ENCODE results near the gene SLC2A11.
"Not testable (repeated sequence)": the region's sequence is repeated elsewhere in the genome, so short reads cannot be mapped to it uniquely, and the experiment has no call there.

The SLC2A11 gene

GRCh38 chr22:23912293-23912903, 54.7 kb downstream of the SLC2A11 start:
- Mint-ChIP-seq H3K4me3 (no peak overlapping the region), H3K4me1 (peaks cover 10% of the 10 kb centered on the region), H3K27ac (ENCODE audit: low read depth) (no peak overlapping the region), H3K36me3 (ENCODE audit: insufficient read depth) (peaks cover under 1% of the 10 kb centered on the region), H3K27me3 (no peaks in the 10 kb centered on the region), H3K9me3 (no peaks in the 10 kb centered on the region)
- no peak for ATAC-seq (replicated peaks; ENCODE audit: extremely low read depth, poor library complexity, severe bottlenecking)
- DNase-seq (ENCODE audit: low spot score in 2 of 2), result no peak

- H3K9me3 Mint-ChIP-seq, result no peaks in the 10 kb centered on the region
- peak overlapping the region; percentile 91 for H3K4me3 Mint-ChIP-seq
- no peak for DNase-seq (ENCODE audit: low spot score in 2 of 2)
- peak overlapping the region; percentile 94 for H3K27ac Mint-ChIP-seq (ENCODE audit: low read depth)
- H3K4me1 Mint-ChIP-seq, result peaks cover 10% of the 10 kb centered on the region
- H3K36me3 Mint-ChIP-seq (ENCODE audit: insufficient read depth), result peaks cover 2% of the 10 kb centered on the region
- no peaks in the 10 kb centered on the region for H3K27me3 Mint-ChIP-seq
- ATAC-seq (replicated peaks; ENCODE audit: extremely low read depth, poor library complexity, severe bottlenecking), result no peak
These were observed 55.6 kb downstream of the SLC2A11 start for GRCh38 chr22:23913306-23913660.

DNA sequence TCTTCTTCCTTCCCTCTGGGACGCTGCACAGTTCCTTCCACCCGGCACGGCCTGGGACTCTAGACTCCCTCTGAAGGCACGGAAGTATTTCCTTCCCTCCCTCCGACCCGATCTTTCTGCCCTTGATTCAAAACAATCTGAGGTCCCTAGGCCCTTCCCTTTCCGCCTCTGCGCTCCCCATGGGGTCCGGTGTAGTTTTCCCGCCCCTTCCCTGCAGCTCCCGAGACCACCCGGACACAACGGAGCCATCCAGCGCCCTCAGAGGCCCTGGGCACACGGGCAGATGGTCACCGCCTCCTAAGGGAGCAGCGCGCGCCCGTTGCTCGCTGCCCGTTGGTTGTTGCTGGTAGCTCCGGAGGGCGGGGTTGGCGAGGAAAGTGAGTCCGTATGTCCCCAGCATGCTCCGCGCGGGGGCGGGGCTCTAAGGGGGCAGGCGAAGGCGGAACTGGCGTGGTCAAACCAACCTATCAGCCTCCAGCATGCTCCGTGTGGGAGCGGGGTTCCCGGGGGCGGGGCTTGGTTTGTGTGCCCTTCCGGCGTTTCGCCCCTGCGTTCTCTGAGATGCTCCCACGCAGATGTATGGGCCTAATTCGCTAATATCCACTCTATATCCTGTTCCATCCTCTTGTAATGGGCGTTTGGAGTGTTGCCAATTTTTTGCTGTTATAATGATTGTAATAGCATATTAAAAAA, 56.1 kb downstream of the SLC2A11 start:
- H3K4me1 Mint-ChIP-seq, result peaks cover 10% of the 10 kb centered on the region
- peak; percentile 88 to 96 for DNase-seq (ENCODE audit: low spot score in 2 of 2)
- no peaks in the 10 kb centered on the region for H3K9me3 Mint-ChIP-seq
- H3K27me3 Mint-ChIP-seq, result no peaks in the 10 kb centered on the region
- H3K27ac Mint-ChIP-seq (ENCODE audit: low read depth), result peak overlapping the region; percentile 94
- H3K36me3 Mint-ChIP-seq (ENCODE audit: insufficient read depth), result peaks cover 2% of the 10 kb centered on the region
- peak overlapping the region; percentile 91 for H3K4me3 Mint-ChIP-seq
- peak; percentile 100 for ATAC-seq (replicated peaks; ENCODE audit: extremely low read depth, poor library complexity, severe bottlenecking)

GRCh38 chr22:23915290-23915689, 57.6 kb downstream of the SLC2A11 start:
- no peak overlapping the region for H3K4me3 Mint-ChIP-seq

DNA sequence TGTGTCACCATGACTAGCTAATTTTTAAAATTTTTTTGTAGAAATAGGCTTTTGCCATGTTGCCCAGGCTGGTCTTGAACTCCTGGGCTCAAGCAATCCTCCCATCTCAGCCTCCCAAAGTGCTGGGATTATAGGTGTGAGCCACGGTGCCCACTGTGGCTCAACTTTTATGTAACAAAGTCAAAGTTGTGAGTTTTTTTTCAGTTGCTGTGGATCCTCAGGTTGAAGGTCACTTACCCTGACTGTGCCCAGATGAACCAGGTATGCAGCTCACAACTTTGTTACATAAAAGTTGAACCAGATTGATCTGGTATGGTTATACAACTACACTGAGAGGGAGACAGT, 62.6 kb downstream of the SLC2A11 start:
- DNase-seq (ENCODE audit: low spot score in 2 of 2); ATAC-seq (replicated peaks; ENCODE audit: extremely low read depth, poor library complexity, severe bottlenecking); H3K9me3 Mint-ChIP-seq; H3K27ac Mint-ChIP-seq (ENCODE audit: low read depth); H3K4me1 Mint-ChIP-seq; H3K27me3 Mint-ChIP-seq; H3K4me3 Mint-ChIP-seq; H3K36me3 Mint-ChIP-seq (ENCODE audit: insufficient read depth): not testable (repeated sequence)

More at GRCh38 chr22:23915290-23915689, 57.6 kb downstream of the SLC2A11 start:
- Mint-ChIP-seq H3K27me3 (no peaks in the 10 kb centered on the region), H3K36me3 (ENCODE audit: insufficient read depth) (peaks cover 2% of the 10 kb centered on the region), H3K27ac (ENCODE audit: low read depth) (no peak overlapping the region), H3K9me3 (no peaks in the 10 kb centered on the region), H3K4me1 (peaks cover 10% of the 10 kb centered on the region)
- DNase-seq (ENCODE audit: low spot score in 2 of 2) (no peak), ATAC-seq (replicated peaks; ENCODE audit: extremely low read depth, poor library complexity, severe bottlenecking) (no peak)

- H3K27me3 Mint-ChIP-seq; H3K27ac Mint-ChIP-seq (ENCODE audit: low read depth); H3K9me3 Mint-ChIP-seq; ATAC-seq (replicated peaks; ENCODE audit: extremely low read depth, poor library complexity, severe bottlenecking); DNase-seq (ENCODE audit: low spot score in 2 of 2); H3K4me1 Mint-ChIP-seq; H3K4me3 Mint-ChIP-seq: not testable (repeated sequence)
- H3K36me3 Mint-ChIP-seq (ENCODE audit: insufficient read depth), result peaks cover 15% of the 10 kb centered on the region
These were observed 64.0 kb downstream of the SLC2A11 start for GRCh38 chr22:23921586-23922201.

- H3K4me3 Mint-ChIP-seq, result no peak overlapping the region
- no peak overlapping the region for H3K27ac Mint-ChIP-seq (ENCODE audit: low read depth)
- DNase-seq (ENCODE audit: low spot score in 2 of 2), result no peak
- H3K4me1 Mint-ChIP-seq, result no peaks in the 10 kb centered on the region
- ATAC-seq (replicated peaks; ENCODE audit: extremely low read depth, poor library complexity, severe bottlenecking), result no peak
- H3K36me3 Mint-ChIP-seq (ENCODE audit: insufficient read depth), result peaks cover 17% of the 10 kb centered on the region
- peaks cover 7% of the 10 kb centered on the region for H3K9me3 Mint-ChIP-seq
- H3K27me3 Mint-ChIP-seq, result no peaks in the 10 kb centered on the region
These were observed 65.2 kb downstream of the SLC2A11 start for GRCh38 chr22:23922921-23923320.

DNA sequence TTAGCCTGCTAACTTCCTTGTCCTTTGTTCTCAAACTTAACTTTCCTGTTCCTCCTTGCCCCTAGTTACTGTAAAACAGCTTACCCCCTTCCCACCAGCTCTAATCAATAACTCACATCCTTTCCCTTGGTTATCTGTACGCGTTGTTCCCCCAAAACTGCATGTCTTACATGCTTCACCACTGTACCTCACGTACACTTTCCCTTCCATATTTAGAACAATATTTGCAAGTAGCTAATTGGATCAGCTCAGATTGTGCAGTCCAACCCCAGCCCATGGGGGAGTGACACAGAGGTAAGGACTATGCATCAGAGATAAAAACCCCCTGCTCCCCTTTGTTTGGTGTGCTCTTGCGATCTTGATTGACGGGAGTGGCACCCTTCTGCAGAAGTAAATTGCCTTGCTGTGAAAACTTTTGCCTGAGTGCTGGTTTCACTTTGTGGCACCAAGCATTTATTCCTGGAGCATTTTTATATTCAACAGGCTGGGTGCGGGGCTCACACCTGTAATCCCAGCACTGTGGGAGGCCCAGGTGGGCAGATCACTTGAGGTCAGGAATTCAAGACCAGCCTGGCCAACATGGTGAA, 67.4 kb downstream of the SLC2A11 start:
- peaks cover 7% of the 10 kb centered on the region for H3K9me3 Mint-ChIP-seq
- no peaks in the 10 kb centered on the region for H3K4me1 Mint-ChIP-seq
- peaks cover 19% of the 10 kb centered on the region for H3K36me3 Mint-ChIP-seq (ENCODE audit: insufficient read depth)
- ATAC-seq (replicated peaks; ENCODE audit: extremely low read depth, poor library complexity, severe bottlenecking) (no peak), DNase-seq (ENCODE audit: low spot score in 2 of 2) (no peak)
- H3K4me3 Mint-ChIP-seq, result no peak overlapping the region
- no peaks in the 10 kb centered on the region for H3K27me3 Mint-ChIP-seq
- H3K27ac Mint-ChIP-seq (ENCODE audit: low read depth), result no peak overlapping the region

DNA sequence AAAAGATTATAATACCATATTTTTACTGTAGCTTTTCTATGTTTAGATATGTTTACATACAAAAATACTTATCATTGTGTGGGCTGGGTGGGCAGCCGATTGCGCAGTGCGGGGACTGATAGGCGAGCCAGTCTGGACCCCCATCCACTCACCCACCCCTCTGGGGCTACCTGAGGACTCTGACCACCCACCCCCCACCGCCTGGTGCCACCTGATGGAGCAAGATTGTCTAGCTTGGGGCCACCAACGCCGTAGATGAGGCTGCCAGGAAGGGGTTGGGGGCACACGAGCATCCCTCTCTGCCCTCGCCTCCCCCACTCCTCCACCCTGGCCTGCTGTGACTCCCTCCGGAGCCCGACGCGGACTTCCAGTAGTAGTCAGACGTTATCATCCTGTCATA, 68.9 kb downstream of the SLC2A11 start:
- H3K9me3 Mint-ChIP-seq, result peaks cover 14% of the 10 kb centered on the region
- ATAC-seq (replicated peaks; ENCODE audit: extremely low read depth, poor library complexity, severe bottlenecking) (no peak), DNase-seq (ENCODE audit: low spot score in 2 of 2) (no peak)
- H3K4me3 Mint-ChIP-seq, result no peak overlapping the region
- H3K36me3 Mint-ChIP-seq (ENCODE audit: insufficient read depth), result peaks cover 19% of the 10 kb centered on the region
- H3K27me3 Mint-ChIP-seq, result no peaks in the 10 kb centered on the region
- H3K4me1 Mint-ChIP-seq, result no peaks in the 10 kb centered on the region
- H3K27ac Mint-ChIP-seq (ENCODE audit: low read depth), result no peak overlapping the region
